Chondrocyte (in vitro differentiated cells): ENCODE results near the gene G3BP1. TPM values are rescaled to one million over a fixed set of nuclear protein-coding genes. Genes with fewer than 3 reads are reported as not detected.

Source experiments
- DNase-seq: peaks from one replicate; pipeline ENCODE4 v3.0.0; 2021; ENCODE audit warnings: mixed read lengths, low spot score
- H3K27ac Mint-ChIP-seq: one replicate; pipeline ENCODE4 v1.8.0; 2021; ENCODE audit warnings: mild to moderate bottlenecking, moderate library complexity, mixed read lengths; ENCODE audit not compliant: unreplicated experiment
- H3K27me3 Mint-ChIP-seq: 2 replicates; pipeline ENCODE4 v1.8.0; 2021; ENCODE audit warnings: low read depth, mixed read lengths
- H3K36me3 Mint-ChIP-seq: 2 replicates; pipeline ENCODE4 v1.8.0; 2021; ENCODE audit warnings: low read depth, mixed read lengths
- H3K4me1 Mint-ChIP-seq: 2 replicates; pipeline ENCODE4 v1.8.0; 2021; ENCODE audit warnings: low read depth, mild to moderate bottlenecking, mixed read lengths
- H3K4me3 Mint-ChIP-seq: one replicate; pipeline ENCODE4 v1.8.0; 2021; ENCODE audit warnings: mild to moderate bottlenecking, moderate library complexity, mixed read lengths; ENCODE audit not compliant: unreplicated experiment
- H3K9me3 Mint-ChIP-seq: 2 replicates; pipeline ENCODE4 v1.8.0; 2021; ENCODE audit warnings: low read depth, mixed read lengths
- CTCF ChIP-seq: fragments of 200-600 bp; sonication (generic); IDR thresholded peaks from 2 replicates; pipeline ENCODE4 v1.5.0; 2021; ENCODE audit warnings: antibody characterized with exemption, mild to moderate bottlenecking, moderate library complexity
- total RNA-seq: library from RNA; stranded (reverse); gene quantifications from 3 replicates; pipeline ENCODE4 v1.2.1, GENCODE V29; 2021

The G3BP1 gene
- total RNA-seq, 1 donor from 2014 or later, result 181 TPM

GRCh38 chr5:151810449-151810848 lies 38.7 kb downstream of the G3BP1 start:
- H3K9me3 Mint-ChIP-seq, result peaks cover 3% of the 10 kb centered on the region
- no peak for DNase-seq
- peak overlapping the region; percentile 65 for H3K27ac Mint-ChIP-seq
- H3K27me3 Mint-ChIP-seq, result no peaks in the 10 kb centered on the region
- no peak for TF ChIP-seq CTCF
- peaks cover 48% of the 10 kb centered on the region for H3K4me1 Mint-ChIP-seq
- H3K36me3 Mint-ChIP-seq, result peaks cover 29% of the 10 kb centered on the region
- H3K4me3 Mint-ChIP-seq, result no peak overlapping the region

- H3K27me3 Mint-ChIP-seq, result no peaks in the 10 kb centered on the region
- DNase-seq, result no peak
- H3K4me1 Mint-ChIP-seq, result peaks cover 44% of the 10 kb centered on the region
- H3K4me3 Mint-ChIP-seq, result no peak overlapping the region
- peaks cover 29% of the 10 kb centered on the region for H3K36me3 Mint-ChIP-seq
- H3K27ac Mint-ChIP-seq, result peak overlapping the region; percentile 65
- H3K9me3 Mint-ChIP-seq, result peaks cover 3% of the 10 kb centered on the region
- no peak for TF ChIP-seq CTCF
These were observed 39.1 kb downstream of the G3BP1 start for GRCh38 chr5:151810897-151811296.

- peaks cover 39% of the 10 kb centered on the region for H3K4me1 Mint-ChIP-seq
- H3K27me3 Mint-ChIP-seq, result no peaks in the 10 kb centered on the region
- peaks cover 3% of the 10 kb centered on the region for H3K9me3 Mint-ChIP-seq
- no peak overlapping the region for H3K4me3 Mint-ChIP-seq
- no peak for DNase-seq
- no peak for TF ChIP-seq CTCF
- peak overlapping the region; percentile 12 for H3K27ac Mint-ChIP-seq
- peaks cover 32% of the 10 kb centered on the region for H3K36me3 Mint-ChIP-seq
These were observed 40.0 kb downstream of the G3BP1 start for GRCh38 chr5:151811593-151812321.

- no peak for DNase-seq
- Mint-ChIP-seq H3K27me3 (no peaks in the 10 kb centered on the region), H3K27ac (peak overlapping the region; percentile 8), H3K4me3 (no peak overlapping the region), H3K4me1 (peaks cover 35% of the 10 kb centered on the region), H3K36me3 (peaks cover 35% of the 10 kb centered on the region), H3K9me3 (peaks cover 3% of the 10 kb centered on the region)
- no peak for TF ChIP-seq CTCF
These were observed 41.1 kb downstream of the G3BP1 start for GRCh38 chr5:151812757-151813309.

GRCh38 chr5:151815051-151815450 lies 43.3 kb downstream of the G3BP1 start:
- Mint-ChIP-seq H3K4me3 (no peak overlapping the region), H3K36me3 (peaks cover 29% of the 10 kb centered on the region), H3K9me3 (peaks cover 3% of the 10 kb centered on the region), H3K4me1 (peaks cover 30% of the 10 kb centered on the region), H3K27ac (no peak overlapping the region), H3K27me3 (no peaks in the 10 kb centered on the region)
- TF ChIP-seq CTCF, result no peak
- no peak for DNase-seq
